Epithelial cell of esophagus (primary cell): Measurements from ENCODE around the gene GPA33.
A peak's percentile ranks its signal among the peaks of the same experiment; 100 is the strongest.

Source experiments
- DNase-seq: peaks from one replicate; pipeline ENCODE4 v3.0.0; 2010; ENCODE audit warnings: low read depth
- H3K4me3 ChIP-seq: 2 replicates; pipeline ENCODE4 v1.5.1; 2011; ENCODE audit warnings: mild to moderate bottlenecking, low read length, control low read depth
- CTCF ChIP-seq: IDR thresholded peaks from 2 replicates; pipeline ENCODE4 v1.5.1; 2011; ENCODE audit warnings: low read depth, mild to moderate bottlenecking, low read length, control low read depth, inconsistent platforms; ENCODE audit not compliant: insufficient read depth; ENCODE audit errors: missing control alignments

The GPA33 gene

GRCh38 chr1:167109125-167109524, 18.9 kb upstream of the GPA33 start:
- TF ChIP-seq CTCF: no peak
- DNase-seq: no peak
- H3K4me3 ChIP-seq: no peak overlapping the region

DNA sequence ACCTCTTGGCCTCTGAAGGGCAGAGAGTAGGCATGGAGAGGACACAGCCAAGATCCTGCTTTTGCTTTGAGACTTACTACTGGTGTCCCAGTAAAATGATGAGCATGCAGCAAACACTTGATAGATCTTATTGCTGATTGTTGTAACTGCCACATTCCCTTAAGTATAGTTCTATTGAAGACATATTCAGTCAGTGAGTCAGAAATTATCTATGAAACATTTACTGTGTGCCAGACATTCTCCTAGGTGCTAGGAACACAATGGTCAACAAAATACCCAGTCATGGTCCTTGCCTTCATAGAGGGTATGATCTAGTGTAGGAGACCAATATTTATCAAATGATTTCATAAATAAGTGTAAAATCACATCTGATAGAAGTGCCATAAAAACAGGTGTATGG, 17.3 kb upstream of the GPA33 start:
- peak; percentile 50 for DNase-seq
- no peak for TF ChIP-seq CTCF
- H3K4me3 ChIP-seq: no peak overlapping the region

DNA sequence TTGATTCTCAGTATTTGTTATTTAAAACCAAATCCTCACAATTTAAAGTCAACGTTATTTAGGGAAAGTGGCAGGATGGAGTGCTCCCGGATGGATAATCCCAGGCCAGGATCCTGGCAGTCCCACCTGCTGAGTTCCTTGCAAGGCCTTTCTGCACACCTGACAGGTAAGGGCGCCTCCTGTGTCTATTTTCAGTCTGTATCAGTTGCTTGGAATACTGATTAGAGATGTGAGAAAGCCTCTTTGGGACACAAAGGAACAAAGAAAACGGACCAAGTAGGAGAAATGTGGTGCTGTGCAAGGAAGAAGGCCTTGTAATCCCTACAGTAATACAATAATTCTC, 15.9 kb upstream of the GPA33 start:
- no peak for DNase-seq
- TF ChIP-seq CTCF: no peak

GRCh38 chr1:167105271-167106118, 15.3 kb upstream of the GPA33 start:
- DNase-seq: no peak

More for the DNA sequence above, 15.9 kb upstream of the GPA33 start:
- no peak overlapping the region for H3K4me3 ChIP-seq

GRCh38 chr1:167104256-167104633, 14.1 kb upstream of the GPA33 start:
- no peak for TF ChIP-seq CTCF
- DNase-seq: no peak
- H3K4me3 ChIP-seq: no peak overlapping the region

More at GRCh38 chr1:167105271-167106118, 15.3 kb upstream of the GPA33 start:
- no peak overlapping the region for H3K4me3 ChIP-seq
- no peak for TF ChIP-seq CTCF

DNA sequence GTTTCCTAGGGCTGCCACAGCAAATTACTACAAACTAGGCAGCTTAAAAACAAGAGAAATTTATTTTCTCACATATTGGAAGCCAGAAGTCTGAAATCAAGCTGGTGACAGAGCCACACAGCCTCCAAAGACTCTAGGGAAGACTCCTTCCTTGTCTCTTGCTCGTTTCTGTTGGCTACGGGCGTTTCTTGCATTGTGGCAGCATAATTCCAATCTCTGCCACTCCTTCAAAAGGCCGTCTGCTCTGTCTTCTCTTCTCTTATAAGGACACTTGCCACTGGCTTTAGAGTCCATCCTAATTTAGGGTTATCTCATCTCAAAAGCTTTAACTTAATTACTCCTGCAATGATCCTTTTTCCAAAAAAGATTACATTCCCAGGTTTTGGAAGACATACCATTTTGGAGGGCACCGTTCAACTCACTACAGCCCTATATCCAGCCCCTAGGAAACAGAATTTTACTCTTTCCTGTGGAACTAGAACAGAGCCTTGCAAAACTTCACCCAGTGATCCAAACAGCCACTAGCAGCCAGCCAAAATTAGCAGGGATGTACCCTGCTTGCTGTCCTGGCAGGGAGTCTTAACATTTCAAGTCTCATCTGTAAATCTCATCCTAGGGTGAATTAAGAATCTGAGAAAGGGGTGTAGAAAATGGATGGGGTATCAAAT, 12.9 kb upstream of the GPA33 start:
- H3K4me3 ChIP-seq: no peak overlapping the region
- TF ChIP-seq CTCF: no peak
- DNase-seq: no peak
